Osteoblast (primary cell): ENCODE measurements around the gene TP73. TPM values are rescaled to one million over a fixed set of nuclear protein-coding genes. Genes with fewer than 3 reads are reported as not detected.

Experiments
- DNase-seq: peaks from one replicate; pipeline ENCODE4 v3.0.0; 2011; ENCODE audit warnings: low spot score, mixed read lengths; ENCODE audit not compliant: insufficient read length; ENCODE audit errors: missing footprints
- H2AFZ ChIP-seq: 2 replicates; pipeline ENCODE4 v1.6.0; 2011; ENCODE audit warnings: mild to moderate bottlenecking, low read length
- H3K27ac ChIP-seq: 2 replicates; pipeline ENCODE4 v1.5.1; 2011; ENCODE audit warnings: mild to moderate bottlenecking, low read depth, low read length, moderate library complexity
- H3K27me3 ChIP-seq: 2 replicates; pipeline ENCODE4 v1.6.0; 2012; ENCODE audit warnings: mild to moderate bottlenecking, control low read depth, inconsistent platforms, low read length, moderate library complexity; ENCODE audit not compliant: insufficient read depth
- H3K36me3 ChIP-seq: 2 replicates; pipeline ENCODE4 v1.5.1; 2011; ENCODE audit warnings: mild to moderate bottlenecking, low read length, control low read depth, moderate library complexity; ENCODE audit not compliant: insufficient read depth
- H3K4me1 ChIP-seq: 2 replicates; pipeline ENCODE4 v1.5.1; 2011; ENCODE audit warnings: mild to moderate bottlenecking, low read length, control low read depth, moderate library complexity; ENCODE audit not compliant: insufficient read depth
- H3K4me2 ChIP-seq: 2 replicates; pipeline ENCODE4 v1.6.0; 2011; ENCODE audit warnings: mild to moderate bottlenecking, low read length; ENCODE audit not compliant: insufficient read depth
- H3K4me3 ChIP-seq: fragments of 200-600 bp; sonication (generic); 3 replicates; pipeline ENCODE4 v1.5.1; 2012; ENCODE audit warnings: mild to moderate bottlenecking, low read length, inconsistent platforms; ENCODE audit not compliant: insufficient read depth
- H3K79me2 ChIP-seq: 2 replicates; pipeline ENCODE4 v1.6.0; 2012; ENCODE audit warnings: mild to moderate bottlenecking, low read length, control low read depth, inconsistent platforms; ENCODE audit not compliant: insufficient read depth
- H3K9me3 ChIP-seq: 2 replicates; pipeline ENCODE4 v1.5.1; 2011; ENCODE audit warnings: low read depth, low read length, control low read depth
- H4K20me1 ChIP-seq: 2 replicates; pipeline ENCODE4 v1.6.0; 2012; ENCODE audit warnings: mild to moderate bottlenecking, low read length, control low read depth; ENCODE audit not compliant: insufficient read depth
- total RNA-seq: library from RNA; depleted of rRNA; stranded (reverse); fragments of >200 nt; gene quantifications from 2 replicates; pipeline ENCODE4 v1.2.3, GENCODE V29; 2012
- TF ChIP-seq, protein P1 (sequence below): IDR thresholded peaks from 2 replicates; pipeline ENCODE4 v1.5.1; 2011; ENCODE audit warnings: mild to moderate bottlenecking, low read depth, low read length, moderate library complexity; ENCODE audit errors: extremely low read depth

The TP73 gene
- total RNA-seq, 1 donor: not detected

DNA sequence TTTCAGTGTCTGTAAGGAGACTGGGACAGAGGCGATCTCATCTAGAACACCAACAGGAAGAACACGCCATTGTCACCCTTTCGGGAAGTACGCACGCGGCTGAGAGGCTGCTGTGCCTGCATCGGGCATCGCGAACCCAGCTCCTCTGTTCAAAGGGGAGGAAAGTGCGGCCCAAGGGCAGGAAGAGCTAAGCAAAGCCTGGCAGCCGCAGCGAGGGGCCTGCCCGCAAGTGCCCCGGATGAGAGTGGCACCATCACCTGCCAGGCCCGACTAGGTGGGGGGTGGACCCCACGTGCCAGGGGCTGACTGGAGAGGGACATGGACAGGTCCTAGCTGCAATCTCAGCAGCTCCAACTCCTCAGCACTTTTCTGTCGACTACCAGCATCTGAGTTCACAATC is 20.0 kb upstream of the TP73 start:
- no peaks in the 10 kb centered on the region for H3K4me1 ChIP-seq
- TF ChIP-seq, protein P1, sequence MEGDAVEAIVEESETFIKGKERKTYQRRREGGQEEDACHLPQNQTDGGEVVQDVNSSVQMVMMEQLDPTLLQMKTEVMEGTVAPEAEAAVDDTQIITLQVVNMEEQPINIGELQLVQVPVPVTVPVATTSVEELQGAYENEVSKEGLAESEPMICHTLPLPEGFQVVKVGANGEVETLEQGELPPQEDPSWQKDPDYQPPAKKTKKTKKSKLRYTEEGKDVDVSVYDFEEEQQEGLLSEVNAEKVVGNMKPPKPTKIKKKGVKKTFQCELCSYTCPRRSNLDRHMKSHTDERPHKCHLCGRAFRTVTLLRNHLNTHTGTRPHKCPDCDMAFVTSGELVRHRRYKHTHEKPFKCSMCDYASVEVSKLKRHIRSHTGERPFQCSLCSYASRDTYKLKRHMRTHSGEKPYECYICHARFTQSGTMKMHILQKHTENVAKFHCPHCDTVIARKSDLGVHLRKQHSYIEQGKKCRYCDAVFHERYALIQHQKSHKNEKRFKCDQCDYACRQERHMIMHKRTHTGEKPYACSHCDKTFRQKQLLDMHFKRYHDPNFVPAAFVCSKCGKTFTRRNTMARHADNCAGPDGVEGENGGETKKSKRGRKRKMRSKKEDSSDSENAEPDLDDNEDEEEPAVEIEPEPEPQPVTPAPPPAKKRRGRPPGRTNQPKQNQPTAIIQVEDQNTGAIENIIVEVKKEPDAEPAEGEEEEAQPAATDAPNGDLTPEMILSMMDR: no peak
- H2AFZ ChIP-seq: no peak overlapping the region
- H3K27ac ChIP-seq: no peak overlapping the region
- no peaks in the 10 kb centered on the region for H3K9me3 ChIP-seq
- no peaks in the 10 kb centered on the region for H3K27me3 ChIP-seq
- H4K20me1 ChIP-seq: no peaks in the 10 kb centered on the region
- H3K4me3 ChIP-seq: no peak overlapping the region
- H3K4me2 ChIP-seq: no peak overlapping the region
- no peaks in the 10 kb centered on the region for H3K79me2 ChIP-seq
- peak; percentile 89 for DNase-seq
- peaks cover 50% of the 10 kb centered on the region for H3K36me3 ChIP-seq

DNA sequence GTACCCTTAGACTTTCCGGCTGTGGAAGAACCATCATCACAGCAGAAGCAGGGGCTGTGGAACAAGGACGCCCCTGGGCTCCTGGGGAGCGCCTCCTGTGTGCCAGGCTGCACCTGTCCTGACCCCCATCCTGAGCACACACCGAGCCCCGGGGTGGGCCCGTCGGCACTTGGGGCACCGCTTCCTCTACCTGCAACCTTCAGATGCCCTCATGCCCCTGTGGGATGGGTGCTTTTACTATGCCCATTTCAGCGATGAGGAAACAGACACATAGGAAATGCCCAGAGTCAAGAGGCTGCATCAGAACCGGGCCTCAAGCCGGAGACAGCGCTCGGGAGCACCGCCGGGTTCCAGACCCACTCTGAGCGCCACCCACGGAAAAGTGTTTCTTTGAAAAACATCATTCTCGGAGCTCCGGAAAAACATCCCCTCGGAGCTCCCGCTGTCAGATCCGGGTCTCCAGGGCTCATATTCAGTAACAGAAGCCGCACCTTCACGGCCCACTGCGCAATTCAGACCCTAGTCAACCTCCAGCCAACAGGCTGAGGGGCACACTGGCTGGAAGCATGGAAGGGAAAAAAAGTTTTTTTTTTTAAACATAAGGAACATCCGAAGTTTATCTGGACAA is 19.5 kb upstream of the TP73 start:
- H3K27me3 ChIP-seq: no peaks in the 10 kb centered on the region
- no peaks in the 10 kb centered on the region for H3K4me1 ChIP-seq
- H4K20me1 ChIP-seq: no peaks in the 10 kb centered on the region
- no peaks in the 10 kb centered on the region for H3K9me3 ChIP-seq
- peak; percentile 83 for DNase-seq
- TF ChIP-seq, protein P1: no peak
- H3K4me2 ChIP-seq: no peak overlapping the region
- H2AFZ ChIP-seq: no peak overlapping the region
- no peak overlapping the region for H3K27ac ChIP-seq
- no peaks in the 10 kb centered on the region for H3K79me2 ChIP-seq
- H3K36me3 ChIP-seq: peaks cover 47% of the 10 kb centered on the region
- H3K4me3 ChIP-seq: no peak overlapping the region

GRCh38 chr1:3633344-3634058 is 18.8 kb upstream of the TP73 start:
- H3K9me3 ChIP-seq: no peaks in the 10 kb centered on the region
- no peak for DNase-seq
- TF ChIP-seq, protein P1: no peak
- no peak overlapping the region for H2AFZ ChIP-seq
- H3K4me1 ChIP-seq: no peaks in the 10 kb centered on the region
- H3K36me3 ChIP-seq: peaks cover 47% of the 10 kb centered on the region
- H3K27ac ChIP-seq: no peak overlapping the region
- H3K4me2 ChIP-seq: no peak overlapping the region
- no peak overlapping the region for H3K4me3 ChIP-seq
- H3K27me3 ChIP-seq: no peaks in the 10 kb centered on the region
- H3K79me2 ChIP-seq: no peaks in the 10 kb centered on the region
- no peaks in the 10 kb centered on the region for H4K20me1 ChIP-seq

DNA sequence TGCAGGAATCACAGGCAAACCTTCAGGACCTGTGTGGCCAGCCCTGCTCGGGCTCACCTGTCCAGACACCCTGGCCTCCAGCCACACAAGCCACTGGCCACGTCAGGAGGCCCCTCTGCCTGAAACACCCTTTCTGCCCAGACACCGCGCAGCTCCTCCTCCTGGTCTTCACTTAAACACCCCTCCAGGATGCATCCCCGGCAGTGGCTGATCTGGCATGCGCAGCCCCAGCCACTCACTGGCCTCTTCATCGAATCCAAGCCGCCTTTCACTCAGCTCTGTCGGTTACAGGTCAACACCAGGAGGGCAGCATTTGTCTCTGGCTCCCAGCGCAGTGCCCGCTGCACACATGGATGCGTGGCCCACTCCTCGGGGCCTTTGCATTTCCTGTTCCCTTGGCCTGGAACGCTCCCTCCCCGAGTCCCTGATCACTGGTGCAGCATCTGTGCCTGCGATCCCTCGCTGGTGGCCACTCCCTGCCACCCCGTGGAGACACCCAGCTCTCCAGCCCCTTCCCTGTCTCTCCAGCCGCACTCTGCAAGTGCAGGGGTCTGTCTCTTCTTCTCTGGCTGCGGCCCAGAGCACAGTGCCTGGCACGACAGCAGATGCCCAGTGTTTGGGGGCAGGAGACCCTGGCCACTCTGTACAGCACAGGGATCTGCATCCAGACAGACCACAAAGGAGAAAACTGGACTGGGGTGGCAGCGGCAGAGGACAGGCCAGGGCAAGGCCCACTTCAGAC is 18.1 kb upstream of the TP73 start:
- H3K36me3 ChIP-seq: peaks cover 45% of the 10 kb centered on the region
- no peak overlapping the region for H3K4me3 ChIP-seq
- H3K27me3 ChIP-seq: no peaks in the 10 kb centered on the region
- no peak overlapping the region for H3K4me2 ChIP-seq
- H3K4me1 ChIP-seq: no peaks in the 10 kb centered on the region
- no peak overlapping the region for H2AFZ ChIP-seq
- H3K79me2 ChIP-seq: no peaks in the 10 kb centered on the region
- no peaks in the 10 kb centered on the region for H3K9me3 ChIP-seq
- no peaks in the 10 kb centered on the region for H4K20me1 ChIP-seq
- peak; percentile 35 for DNase-seq
- TF ChIP-seq, protein P1: no peak
- H3K27ac ChIP-seq: no peak overlapping the region
